Gastrocnemius medialis (tissue), 4 donors: ENCODE measurements around the gene COL23A1. TPM values are rescaled to one million over a fixed set of nuclear protein-coding genes. Genes with fewer than 3 reads are reported as not detected.

Source experiments
- ATAC-seq, 2 donors: fragments of 150-250 bp; one replicate each; pipeline ENCODE4 v1.9.1; 2016
- DNase-seq, 2 donors: peaks; one replicate each; pipeline ENCODE4 v3.0.0-alpha.2; 2019
- H3K27ac ChIP-seq, 4 donors: fragments of 200-600 bp; sonication (generic); 1 replicate in 1 of 4; 2 replicates in 3 of 4; pipeline ENCODE4 v1.5.1; 2016 to 2018; ENCODE audit warnings: mild to moderate bottlenecking in 2 of 4, moderate library complexity in 1 of 4
- H3K27me3 ChIP-seq, 3 donors: fragments of 200-600 bp; sonication (generic) in 2 of 3; 1 replicate in 1 of 3; 2 replicates in 2 of 3; pipeline versions ENCODE4 v1.5.1 to v1.6.0; 2016 to 2019; ENCODE audit warnings: mild to moderate bottlenecking in 1 of 3, moderate library complexity in 1 of 3
- H3K36me3 ChIP-seq, 2 donors: fragments of 200-600 bp; sonication (generic) in 1 of 2; one replicate each; pipeline ENCODE4 v1.5.1; 2017 to 2018
- H3K4me1 ChIP-seq, 2 donors: fragments of 200-600 bp; sonication (generic) in 1 of 2; one replicate each; pipeline ENCODE4 v1.5.1; 2016 to 2017; ENCODE audit warnings: mild to moderate bottlenecking in 2 of 2
- H3K4me3 ChIP-seq, 4 donors: fragments of 200-600 bp; sonication (generic) in 3 of 4; 1 replicate in 1 of 4; 2 replicates in 3 of 4; pipeline ENCODE4 v1.5.1; 2016 to 2019; ENCODE audit warnings: mild to moderate bottlenecking in 2 of 4
- H3K9me3 ChIP-seq, 3 donors: fragments of 200-600 bp; sonication (generic) in 2 of 3; 1 replicate in 1 of 3; 2 replicates in 2 of 3; pipeline ENCODE4 v1.5.1; 2016 to 2019
- POLR2A ChIP-seq, 2 donors: fragments of 450-650 bp; IDR thresholded peaks; one replicate each; pipeline ENCODE4 v1.6.1; 2017; ENCODE audit warnings: antibody characterized with exemption in 2 of 2, mild to moderate bottlenecking in 2 of 2, moderate library complexity in 2 of 2
- in situ Hi-C, 4 donors: fragments of 200-750 bp; cut with MboI; loops; one replicate each; pipeline versions ENCODE4 v1.15.0 to v1.8.0; 2017; ENCODE audit warnings: low sequenced_read_pairs in 4 of 4
- intact Hi-C: fragments of 100-400 bp; cut with DNase I; formaldehyde crosslinking; loops from one replicate; pipeline ENCODE4 v1.15.1; 2023; ENCODE audit warnings: low total_unique reads
- total RNA-seq, 4 donors: library from RNA; depleted of rRNA; stranded (reverse); fragments of >200 nt; gene quantifications; one replicate each; pipeline versions ENCODE4 v1.1.0 to v1.2.3, GENCODE V29; 2016
- TF ChIP-seq, protein P1 (sequence below), 5 experiments: fragments of 450-650 bp in 3 of 5; fragments of 200-600 bp in 2 of 5; sonication (generic) in 2 of 5; IDR thresholded peaks in 4 of 5; conservative IDR thresholded peaks in 1 of 5; 1 replicate in 4 of 5; 2 replicates in 1 of 5; pipeline ENCODE4 v1.5.1; 2016 to 2019; ENCODE audit warnings: antibody characterized with exemption in 5 of 5, mild to moderate bottlenecking in 3 of 5, moderate library complexity in 3 of 5

COL23A1 gene
- total RNA-seq, 4 donors from 2014 or later = 0.62 to 1.1 (median 0.97) TPM; not detected in 1

GRCh38 chr5:178454821-178455479, 135.2 kb downstream of the COL23A1 start:
- DNase-seq (no peak), ATAC-seq (no peak)
- in situ Hi-C loops (no loop called here), intact Hi-C loops (no loop called here)
- no peak overlapping the region for H3K27ac ChIP-seq
- H3K4me1 ChIP-seq = no peaks in the 10 kb centered on the region
- TF ChIP-seq POLR2A (IDR thresholded peaks at IDR 0.05) = no peak
- TF ChIP-seq, protein P1, sequence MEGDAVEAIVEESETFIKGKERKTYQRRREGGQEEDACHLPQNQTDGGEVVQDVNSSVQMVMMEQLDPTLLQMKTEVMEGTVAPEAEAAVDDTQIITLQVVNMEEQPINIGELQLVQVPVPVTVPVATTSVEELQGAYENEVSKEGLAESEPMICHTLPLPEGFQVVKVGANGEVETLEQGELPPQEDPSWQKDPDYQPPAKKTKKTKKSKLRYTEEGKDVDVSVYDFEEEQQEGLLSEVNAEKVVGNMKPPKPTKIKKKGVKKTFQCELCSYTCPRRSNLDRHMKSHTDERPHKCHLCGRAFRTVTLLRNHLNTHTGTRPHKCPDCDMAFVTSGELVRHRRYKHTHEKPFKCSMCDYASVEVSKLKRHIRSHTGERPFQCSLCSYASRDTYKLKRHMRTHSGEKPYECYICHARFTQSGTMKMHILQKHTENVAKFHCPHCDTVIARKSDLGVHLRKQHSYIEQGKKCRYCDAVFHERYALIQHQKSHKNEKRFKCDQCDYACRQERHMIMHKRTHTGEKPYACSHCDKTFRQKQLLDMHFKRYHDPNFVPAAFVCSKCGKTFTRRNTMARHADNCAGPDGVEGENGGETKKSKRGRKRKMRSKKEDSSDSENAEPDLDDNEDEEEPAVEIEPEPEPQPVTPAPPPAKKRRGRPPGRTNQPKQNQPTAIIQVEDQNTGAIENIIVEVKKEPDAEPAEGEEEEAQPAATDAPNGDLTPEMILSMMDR (IDR thresholded peaks at IDR 0.05 in 4 of 5, conservative IDR thresholded peaks at IDR 0.05 in 1 of 5) = no peak
- H3K4me3 ChIP-seq = no peak overlapping the region
- H3K27me3 ChIP-seq = no peaks in the 10 kb centered on the region
- no peaks in the 10 kb centered on the region for H3K36me3 ChIP-seq
- no peaks in the 10 kb centered on the region for H3K9me3 ChIP-seq

GRCh38 chr5:178454303-178454702, 135.9 kb downstream of the COL23A1 start:
- no peak overlapping the region for H3K27ac ChIP-seq
- no peak overlapping the region for H3K4me3 ChIP-seq
- H3K4me1 ChIP-seq = no peaks in the 10 kb centered on the region
- DNase-seq (no peak), ATAC-seq (no peak)
- no peaks in the 10 kb centered on the region for H3K27me3 ChIP-seq
- in situ Hi-C loops = no loop called here
- no peak for TF ChIP-seq POLR2A (IDR thresholded peaks at IDR 0.05)
- TF ChIP-seq, protein P1 (IDR thresholded peaks at IDR 0.05 in 4 of 5, conservative IDR thresholded peaks at IDR 0.05 in 1 of 5) = no peak
- no peaks in the 10 kb centered on the region for H3K9me3 ChIP-seq
- no peaks in the 10 kb centered on the region for H3K36me3 ChIP-seq
- intact Hi-C loops = no loop called here

- intact Hi-C loops = no loop called here
These were observed 137.0 kb downstream of the COL23A1 start for GRCh38 chr5:178453224-178453623.

DNA sequence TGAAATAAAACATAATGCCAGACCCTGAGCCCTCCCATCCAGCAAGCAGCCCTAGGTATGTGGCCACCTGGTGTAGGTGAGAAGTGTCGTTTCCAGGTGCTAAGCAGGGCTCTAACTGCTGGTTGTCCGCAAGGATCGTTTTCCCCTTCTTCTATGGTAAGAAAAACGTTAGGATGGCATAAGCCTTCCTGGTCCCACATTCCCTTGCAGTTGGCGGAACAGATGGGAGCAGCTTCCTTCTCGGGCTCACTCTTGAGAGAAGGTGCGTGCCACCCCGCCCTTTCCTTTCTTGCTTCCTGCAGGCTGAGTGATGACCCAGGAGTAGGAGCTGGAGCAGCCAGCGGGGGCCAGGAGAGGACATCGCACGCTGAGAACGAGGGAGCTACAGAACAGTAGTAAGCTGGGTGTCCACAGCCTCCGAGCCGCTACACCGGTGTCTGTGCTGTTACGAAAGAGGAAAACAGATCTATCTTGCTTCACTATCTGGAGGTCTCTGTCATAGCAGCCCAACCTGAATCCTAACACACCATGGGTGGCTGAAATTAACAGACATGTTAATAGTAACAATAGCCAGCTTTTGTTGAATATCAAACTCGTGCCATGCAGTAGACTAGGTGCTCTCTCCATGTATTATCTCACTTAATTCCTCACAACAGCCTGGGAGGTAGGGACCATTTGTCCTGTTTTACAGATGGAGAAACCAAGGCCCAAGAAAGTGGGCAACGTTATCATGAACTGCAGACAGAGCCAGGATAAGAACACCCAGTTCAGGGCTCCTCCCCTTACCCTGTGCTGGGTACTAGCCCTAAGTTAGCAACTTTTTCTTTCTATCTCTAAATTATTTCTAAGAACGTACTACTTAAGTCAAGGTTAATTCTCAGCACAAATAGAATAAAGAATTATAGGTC, 139.8 kb downstream of the COL23A1 start:
- in situ Hi-C loops (no loop called here), intact Hi-C loops (no loop called here)
- TF ChIP-seq POLR2A (IDR thresholded peaks at IDR 0.05) = no peak
- TF ChIP-seq, protein P1 (IDR thresholded peaks at IDR 0.05 in 4 of 5, conservative IDR thresholded peaks at IDR 0.05 in 1 of 5) = no peak
- Histone ChIP-seq H3K4me1 (no peaks in the 10 kb centered on the region), H3K9me3 (no peaks in the 10 kb centered on the region), H3K4me3 (no peak overlapping the region), H3K27ac (no peak overlapping the region), H3K27me3 (no peaks in the 10 kb centered on the region), H3K36me3 (no peaks in the 10 kb centered on the region)
- ATAC-seq = no peak
- DNase-seq = no peak

More at GRCh38 chr5:178453224-178453623, 137.0 kb downstream of the COL23A1 start:
- Histone ChIP-seq H3K4me3 (no peak overlapping the region), H3K9me3 (no peaks in the 10 kb centered on the region), H3K27ac (no peak overlapping the region), H3K4me1 (no peaks in the 10 kb centered on the region), H3K36me3 (no peaks in the 10 kb centered on the region), H3K27me3 (no peaks in the 10 kb centered on the region)
- in situ Hi-C loops = no loop called here
- TF ChIP-seq, protein P1 (IDR thresholded peaks at IDR 0.05 in 4 of 5, conservative IDR thresholded peaks at IDR 0.05 in 1 of 5) = no peak
- TF ChIP-seq POLR2A (IDR thresholded peaks at IDR 0.05) = no peak
- no peak for DNase-seq
- no peak for ATAC-seq
